LoVo (cell line): ENCODE data around the gene KLHL6.
"Not testable (repeated sequence)": the region's sequence is repeated elsewhere in the genome, so short reads cannot be mapped to it uniquely, and the experiment has no call there.

Experiments used
- DNase-seq: peaks from one replicate; pipeline ENCODE4 v3.0.0-alpha.2; 2016; ENCODE audit warnings: low spot score

The KLHL6 gene

DNA sequence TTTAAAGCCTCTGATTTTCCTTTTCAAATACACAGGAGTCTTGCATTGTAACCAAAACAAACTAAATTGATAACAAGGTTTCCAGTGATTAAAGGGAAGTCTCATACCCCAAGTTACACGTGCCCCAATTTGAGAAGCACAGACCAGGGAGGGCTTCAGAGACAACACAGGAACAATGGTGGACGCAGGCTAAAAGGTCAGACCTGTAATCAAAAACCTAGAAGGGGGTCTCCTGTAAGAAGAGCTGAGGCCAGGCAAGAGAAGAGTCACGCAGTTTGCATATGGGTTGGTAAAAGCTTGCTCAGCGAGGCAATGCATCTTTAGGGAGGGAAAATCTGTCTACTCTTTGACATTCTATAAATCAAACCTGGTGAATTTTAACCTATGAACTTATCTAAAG, 68.5 kb downstream of the KLHL6 start:
- DNase-seq: no peak

- DNase-seq: no peak
Observed at GRCh38 chr3:183486472-183486871, 69.0 kb downstream of the KLHL6 start.

DNA sequence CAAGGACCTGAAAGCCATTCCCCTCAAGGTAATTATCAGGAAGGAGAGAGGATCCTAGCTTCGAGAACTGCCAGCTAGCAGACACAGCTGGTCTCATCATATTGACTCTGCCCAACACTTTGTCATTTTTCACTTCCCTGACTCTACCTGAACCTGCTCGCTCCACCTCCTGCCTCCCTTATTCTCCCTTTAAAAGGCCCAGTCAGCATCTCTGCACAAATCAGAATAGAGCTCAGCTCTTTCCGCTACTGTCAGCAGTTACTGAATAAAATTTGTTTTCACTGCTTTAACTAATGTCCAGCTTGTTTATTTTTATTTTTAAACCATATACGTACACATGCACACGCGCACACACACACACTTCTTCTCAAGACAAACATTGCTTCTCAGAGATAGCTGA, 69.9 kb downstream of the KLHL6 start:
- no peak for DNase-seq

GRCh38 chr3:183485093-183485492, 70.4 kb downstream of the KLHL6 start:
- DNase-seq: no peak

- DNase-seq: no peak
Observed at GRCh38 chr3:183484431-183485075, 71.0 kb downstream of the KLHL6 start.

GRCh38 chr3:183481582-183481981, 73.9 kb downstream of the KLHL6 start:
- no peak for DNase-seq

DNA sequence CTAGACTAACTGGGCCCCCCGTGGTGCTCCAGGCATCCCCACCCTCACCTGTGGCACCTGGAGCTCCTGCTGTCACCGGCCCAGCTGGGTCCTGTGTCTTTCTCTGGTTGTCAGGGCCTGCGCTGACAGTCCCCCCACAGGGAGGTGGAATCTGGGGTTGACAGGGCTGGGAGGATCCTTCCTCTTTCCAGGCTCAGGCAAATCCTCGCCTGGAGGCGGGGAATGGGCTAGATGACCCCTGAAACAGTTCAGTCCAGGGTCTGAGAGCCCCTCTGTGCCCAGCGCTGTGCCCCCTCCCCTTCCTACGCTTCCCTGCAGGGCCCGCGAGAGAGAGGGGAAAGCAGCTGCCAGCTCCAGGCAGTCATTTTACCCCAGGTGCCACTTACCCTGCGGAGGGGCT, 77.0 kb downstream of the KLHL6 start:
- DNase-seq: no peak

DNA sequence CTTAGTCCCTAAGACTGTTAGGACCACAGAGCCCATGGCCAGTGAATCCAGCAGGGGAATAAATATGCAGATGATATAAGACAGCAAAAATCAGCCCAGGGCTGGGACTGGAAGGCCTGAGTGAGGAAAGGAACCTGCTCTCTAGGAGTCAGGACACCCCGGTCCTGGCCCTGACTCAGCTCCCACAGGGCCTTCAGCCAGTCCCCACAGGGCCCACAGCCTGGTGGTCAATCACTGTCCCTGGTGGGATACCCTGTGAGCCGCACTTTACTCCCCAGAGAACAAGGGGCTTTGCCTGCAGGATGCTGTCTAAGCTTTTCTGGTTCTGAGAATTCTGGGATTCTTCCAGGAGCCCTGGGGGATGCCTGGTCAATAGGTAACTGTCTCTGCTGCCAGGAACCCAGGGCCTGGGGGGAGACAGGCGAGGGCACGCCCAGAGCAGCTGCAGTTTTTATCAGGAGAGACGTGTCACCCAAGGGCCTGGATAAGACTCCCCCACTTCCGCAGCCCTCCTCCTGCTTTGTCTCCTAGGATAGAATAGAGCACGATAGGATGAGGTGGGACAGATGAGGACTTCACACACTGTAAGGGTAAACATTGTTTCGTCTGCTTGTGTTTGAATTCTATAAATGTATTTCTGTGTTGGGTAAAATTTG, 77.6 kb downstream of the KLHL6 start:
- DNase-seq: no peak

DNA sequence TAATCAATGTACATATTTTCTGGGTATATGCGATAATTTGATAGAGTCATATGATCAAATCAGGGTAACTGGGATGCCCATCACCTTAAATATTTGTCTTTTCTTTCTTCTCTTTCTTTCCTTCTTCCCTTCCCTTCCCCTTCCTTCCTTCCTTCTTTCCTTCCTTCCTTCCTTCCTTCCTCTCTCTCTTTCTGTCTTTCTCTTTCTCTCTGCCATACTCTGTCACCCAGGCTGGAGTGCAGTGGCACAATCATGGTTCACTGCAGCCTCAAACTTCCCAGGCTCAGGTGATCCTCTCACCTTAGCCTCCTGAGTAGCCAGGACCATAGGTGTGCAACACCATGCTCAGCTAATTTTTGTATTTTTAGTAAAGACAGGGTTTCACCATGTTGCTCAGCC, 79.7 kb downstream of the KLHL6 start:
- DNase-seq: not testable (repeated sequence)

GRCh38 chr3:183475016-183475763, 80.3 kb downstream of the KLHL6 start:
- no peak for DNase-seq

GRCh38 chr3:183473969-183474368, 81.5 kb downstream of the KLHL6 start:
- DNase-seq: no peak

DNA sequence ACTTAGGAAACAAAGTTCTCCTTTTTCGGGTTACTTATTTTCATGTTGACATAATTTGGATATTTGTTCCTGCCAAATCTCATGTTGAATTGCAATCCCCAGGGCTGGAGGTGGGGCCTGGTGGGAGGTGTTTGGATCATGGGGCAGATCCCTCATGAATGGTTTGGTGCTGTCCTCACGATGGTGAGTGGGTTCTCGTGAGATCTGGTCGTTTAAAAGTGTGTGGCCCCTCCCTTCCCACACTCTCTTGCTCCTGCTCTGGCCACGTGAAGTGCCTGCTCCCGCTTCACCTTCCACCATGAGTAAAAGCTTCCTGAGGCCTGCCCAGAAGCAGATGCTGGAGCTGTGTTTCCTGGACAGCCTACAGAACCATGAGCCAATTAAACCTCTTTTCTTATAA, 83.4 kb downstream of the KLHL6 start:
- DNase-seq: no peak

DNA sequence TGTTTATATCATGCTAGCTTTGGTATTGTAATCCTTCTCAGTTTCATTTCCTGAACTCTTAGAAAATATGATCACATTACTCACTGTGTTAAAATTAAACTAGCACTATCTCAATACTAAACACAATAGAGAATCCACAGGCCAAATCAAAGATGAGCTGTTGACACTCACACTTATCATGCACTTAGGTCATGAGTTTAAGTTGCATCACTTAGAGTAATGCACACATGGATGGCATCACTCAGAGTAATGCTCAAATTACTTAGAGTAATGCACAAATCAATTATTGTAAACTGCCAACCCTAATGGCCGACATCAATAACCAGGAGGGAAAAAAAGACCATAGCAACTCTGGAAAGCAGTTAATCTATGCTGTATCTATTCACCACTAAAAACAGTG, 87.1 kb downstream of the KLHL6 start:
- no peak for DNase-seq

DNA sequence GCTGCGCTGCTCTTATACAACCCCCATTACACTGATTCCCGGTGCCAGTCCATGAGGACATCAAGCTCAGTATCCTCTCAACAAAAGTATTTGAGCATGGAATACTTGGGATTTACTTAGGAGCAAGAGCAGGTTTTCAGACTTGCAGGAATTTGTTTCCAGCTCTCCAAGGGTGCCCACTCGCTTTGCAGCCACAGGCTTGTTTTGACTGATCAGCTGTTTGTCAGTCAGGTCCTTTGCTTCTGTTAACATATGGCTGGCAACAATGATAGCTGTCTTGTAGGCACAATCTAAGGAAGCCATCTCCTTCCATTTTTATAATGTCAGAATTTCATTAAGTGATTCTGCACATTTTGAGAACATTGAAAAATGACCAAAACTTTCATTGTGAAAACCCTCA, 88.9 kb downstream of the KLHL6 start:
- no peak for DNase-seq

- DNase-seq: not testable (repeated sequence)
Observed at GRCh38 chr3:183465710-183466109, 89.8 kb downstream of the KLHL6 start.

GRCh38 chr3:183464480-183464879, 91.0 kb downstream of the KLHL6 start:
- no peak for DNase-seq

DNA sequence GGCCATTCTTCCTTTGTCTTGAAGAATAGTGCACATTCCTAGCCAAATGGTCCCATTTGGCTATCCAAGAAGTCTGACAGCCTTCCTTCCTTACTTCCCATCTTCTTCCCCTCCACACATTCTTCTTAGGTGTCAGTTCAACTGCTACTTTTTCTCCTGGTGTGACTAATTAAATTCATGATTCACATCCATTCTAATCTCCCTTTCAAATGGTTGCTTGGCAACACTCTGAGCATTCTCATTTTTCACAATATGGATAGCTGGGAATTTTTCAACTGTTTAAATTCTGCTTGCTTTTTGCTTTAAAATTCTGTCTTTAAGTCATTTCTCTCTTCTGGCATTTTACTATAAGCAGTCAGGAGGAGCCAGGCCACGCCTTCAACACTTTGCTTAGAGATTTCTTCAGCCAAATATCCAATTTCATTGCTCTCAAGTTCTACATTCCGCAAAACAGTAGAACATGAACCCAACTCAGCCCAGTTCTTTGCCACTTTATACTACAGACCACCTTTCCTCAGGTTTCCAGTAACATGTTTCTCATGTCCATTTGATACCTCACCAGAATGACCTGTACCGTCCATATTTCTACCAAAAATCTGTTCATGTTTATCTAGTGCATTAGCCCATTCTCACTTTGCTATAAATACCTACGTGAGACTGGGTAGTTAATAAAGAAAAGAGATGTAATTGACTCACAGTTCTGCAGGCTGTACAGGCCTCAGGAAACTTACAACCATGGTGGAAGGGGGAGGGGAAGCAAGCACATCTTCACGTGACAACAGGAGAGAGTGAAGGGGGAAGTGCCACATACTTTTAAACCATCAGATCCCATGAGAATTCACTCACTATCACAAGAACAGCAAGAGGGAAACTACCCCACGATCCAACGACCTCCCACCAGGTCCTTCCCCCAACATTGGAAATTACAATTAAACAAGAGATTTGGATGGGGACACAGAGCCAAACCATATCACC, 95.1 kb downstream of the KLHL6 start:
- no peak for DNase-seq

DNA sequence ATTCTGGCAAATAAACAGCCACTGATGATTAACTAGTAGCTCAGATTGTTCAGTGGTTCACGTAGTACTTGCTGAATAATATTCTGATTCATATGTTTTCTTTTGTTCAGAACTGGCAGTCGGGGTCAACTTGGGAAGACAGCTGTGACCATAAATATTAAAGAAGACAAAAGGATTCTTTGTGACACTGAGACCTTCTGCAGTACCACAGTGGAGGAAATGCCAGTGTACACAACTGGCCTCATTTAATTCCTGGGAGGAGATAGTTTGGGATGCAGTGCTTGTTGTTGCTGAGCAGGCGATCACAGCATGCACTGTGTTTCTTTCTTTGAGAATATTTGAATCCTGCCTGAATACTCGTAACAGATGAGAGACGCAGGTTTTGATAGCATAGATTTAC, 100.4 kb downstream of the KLHL6 start:
- DNase-seq: no peak

DNA sequence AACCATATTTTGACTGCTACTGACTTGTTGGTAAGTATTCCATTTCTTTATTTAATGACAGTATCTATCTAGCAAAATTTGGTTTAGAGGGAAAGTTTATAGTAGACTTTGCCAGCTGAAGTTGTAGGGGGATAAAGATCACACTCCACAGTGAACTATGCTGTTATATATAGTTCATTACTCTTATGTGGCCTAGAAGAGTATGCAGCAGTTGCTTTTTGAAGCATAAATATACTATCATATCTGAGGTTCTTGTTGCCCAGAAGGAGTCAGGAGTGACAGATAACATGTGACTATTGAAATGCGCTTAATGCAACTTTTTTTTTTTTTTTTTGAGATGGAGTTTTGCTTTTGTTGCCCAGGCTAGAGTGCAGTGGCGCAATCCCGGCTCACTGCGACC, 101.4 kb downstream of the KLHL6 start:
- no peak for DNase-seq

GRCh38 chr3:183449791-183450190, 105.7 kb downstream of the KLHL6 start:
- no peak for DNase-seq

DNA sequence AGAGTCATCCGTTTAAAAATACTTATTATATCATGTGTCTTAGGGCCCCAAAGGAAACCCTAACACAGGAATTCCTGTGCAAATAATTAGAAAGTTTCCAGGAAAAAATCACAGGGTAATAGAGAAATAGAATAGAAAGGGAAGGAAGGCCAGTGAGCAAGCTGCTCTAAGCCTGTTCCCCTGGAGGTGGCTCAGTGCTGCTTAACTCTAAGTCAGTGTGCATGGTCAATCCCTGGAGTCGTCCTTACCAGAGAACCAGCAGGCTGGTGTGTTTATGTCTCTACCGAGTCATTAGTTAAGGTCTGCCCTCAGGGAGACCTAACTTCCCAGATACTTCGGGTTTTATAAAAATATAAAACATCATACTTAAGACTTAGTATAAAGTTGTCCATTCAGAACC, 106.1 kb downstream of the KLHL6 start:
- no peak for DNase-seq
